ENCODE data around the gene PLXNA2. TPM values are rescaled to one million over a fixed set of nuclear protein-coding genes. Genes with fewer than 3 reads are reported as not detected.

PLXNA2 gene
- total and polyA plus RNA-seq, 2 donors (not counting 3 experiments of a cell fraction or from before 2014, with no cell fraction given), result 42.6 to 229 TPM

GRCh38 chr1:208254862-208255261 is 10.7 kb upstream of the PLXNA2 start:
- POLR2A ChIA-PET, result no interaction called here
- Histone ChIP-seq H3K27me3 (ENCODE audit: control insufficient read depth in 2 of 2, insufficient read depth in 2 of 2, low read length in 2 of 2) (peaks cover 46 to 53% of the 10 kb centered on the region in 2 experiments), H3K36me3 (ENCODE audit: control insufficient read depth in 2 of 2, extremely low read depth in 1 of 2, insufficient read depth in 2 of 2, low read length in 2 of 2) (no peaks in the 10 kb centered on the region), H3K9me3 (replicated peaks; ENCODE audit: control insufficient read depth, insufficient read depth, low read length) (no peaks in the 10 kb centered on the region), H3K4me2 (ENCODE audit: insufficient read depth, low read length) (no peak overlapping the region), H3K9ac (replicated peaks; ENCODE audit: extremely low read depth, insufficient read depth, low read length) (no peak overlapping the region), H3K79me2 (ENCODE audit: control insufficient read depth, insufficient read depth, low read length) (no peaks in the 10 kb centered on the region), H3K4me1 (ENCODE audit: control insufficient read depth, extremely low read depth, insufficient read depth, low read length) (no peaks in the 10 kb centered on the region), H2AFZ (ENCODE audit: low read depth, low read length) (no peak overlapping the region), H4K20me1 (replicated peaks; ENCODE audit: control insufficient read depth, extremely low read depth, insufficient read depth, low read length) (no peaks in the 10 kb centered on the region), H3K27ac (ENCODE audit: insufficient read depth, low read depth, low read length) (no peak overlapping the region), H3K9me1 (replicated peaks; ENCODE audit: control insufficient read depth, extremely low read depth, insufficient read depth, low read length) (peaks cover 2% of the 10 kb centered on the region), H3K4me3 (replicated peaks in 1 of 3; ENCODE audit: insufficient read depth in 1 of 3, low read depth in 1 of 3, low read length in 3 of 3) (no peak overlapping the region)
- FAIRE-seq (no peak), DNase-seq (ENCODE audit: low read depth, low spot score) (no peak)
- dilution Hi-C loops (cut with MboI; ENCODE audit: extremely low pct_ligation_motif_present, low sequenced_read_pairs) (no loop called here), intact Hi-C loops (cut with micrococcal nuclease) (no loop called here)
- no peak for TF ChIP-seq EZH2 (IDR thresholded peaks at IDR 0.05; ENCODE audit: borderline replicate concordance, low read depth, low read length, severe bottlenecking)
- TF ChIP-seq MAX (IDR thresholded peaks at IDR 0.05; ENCODE audit: insufficient read depth, insufficient read length), result no peak
- no peak for TF ChIP-seq FOS (IDR thresholded peaks at IDR 0.05; ENCODE audit: borderline replicate concordance, insufficient read depth, low read length)
- TF ChIP-seq POLR2AphosphoS5 (IDR thresholded peaks at IDR 0.05; ENCODE audit: insufficient read depth, low read depth, low read length), result no peak
- TF ChIP-seq GATA2 (IDR thresholded peaks at IDR 0.05; ENCODE audit: insufficient read depth, insufficient read length, low read depth, low read length), result no peak
- no peak for TF ChIP-seq JUN (IDR thresholded peaks at IDR 0.05; ENCODE audit: borderline replicate concordance, insufficient read depth, insufficient read length, low read depth)
- no peak for TF ChIP-seq CTCF (IDR thresholded peaks at IDR 0.05; ENCODE audit: extremely low read depth in 1 of 2, insufficient read depth in 1 of 2, low read depth in 1 of 2, low read length in 2 of 2)
- TF ChIP-seq POLR2A (IDR thresholded peaks at IDR 0.05; ENCODE audit: low read depth, low read length), result no peak
- TF ChIP-seq MYC (IDR thresholded peaks at IDR 0.05; ENCODE audit: low read depth, low read length), result no peak
- no TSS peak for BruUV-seq (replicated peaks)
- CTCF ChIA-PET, result interaction anchor here (1.2 kb wide), 1 partner anchor 10 kb away, joined by 3 read pairs; no protein-coding TSS in a partner anchor
